Endothelial cell of umbilical vein (primary cell): Measurements from ENCODE around the gene C12orf60.

ENCODE experiments used
- EZH2 ChIP-seq: IDR thresholded peaks from 2 replicates; pipeline ENCODE4 v1.6.1; 2012; ENCODE audit warnings: borderline replicate concordance, low read depth, mild to moderate bottlenecking, moderate library complexity, low read length, inconsistent platforms; ENCODE audit not compliant: severe bottlenecking
- FOS ChIP-seq: IDR thresholded peaks from 2 replicates; pipeline ENCODE4 v1.6.1; 2011; ENCODE audit warnings: mild to moderate bottlenecking, low read length, moderate library complexity, borderline replicate concordance; ENCODE audit not compliant: insufficient read depth
- GATA2 ChIP-seq: IDR thresholded peaks from 2 replicates; pipeline ENCODE4 v1.7.0; 2011; ENCODE audit warnings: low read depth, mild to moderate bottlenecking, moderate library complexity, mixed read lengths, low read length; ENCODE audit not compliant: insufficient read length, insufficient read depth
- JUN ChIP-seq: IDR thresholded peaks from 2 replicates; pipeline ENCODE4 v1.6.1; 2011; ENCODE audit warnings: borderline replicate concordance, low read depth; ENCODE audit not compliant: insufficient read length, insufficient read depth
- POLR2A ChIP-seq: IDR thresholded peaks from 2 replicates; pipeline ENCODE4 v1.6.1; 2012; ENCODE audit warnings: low read depth, mild to moderate bottlenecking, control low read depth, low read length
- TF ChIP-seq, protein P1 (sequence below), 2 donors: IDR thresholded peaks; 1 replicate in 1 of 2; 2 replicates in 1 of 2; pipeline ENCODE4 v1.5.1; 2011; ENCODE audit warnings: low read length in 2 of 2, mild to moderate bottlenecking in 2 of 2, moderate library complexity in 2 of 2, control low read depth in 1 of 2, inconsistent platforms in 1 of 2, low read depth in 1 of 2; ENCODE audit not compliant: insufficient read depth in 1 of 2; ENCODE audit errors: extremely low read depth in 1 of 2
- TF ChIP-seq, protein P2 (sequence below): IDR thresholded peaks from 2 replicates; pipeline ENCODE4 v1.6.1; 2011; ENCODE audit not compliant: insufficient read depth, insufficient read length

DNA sequence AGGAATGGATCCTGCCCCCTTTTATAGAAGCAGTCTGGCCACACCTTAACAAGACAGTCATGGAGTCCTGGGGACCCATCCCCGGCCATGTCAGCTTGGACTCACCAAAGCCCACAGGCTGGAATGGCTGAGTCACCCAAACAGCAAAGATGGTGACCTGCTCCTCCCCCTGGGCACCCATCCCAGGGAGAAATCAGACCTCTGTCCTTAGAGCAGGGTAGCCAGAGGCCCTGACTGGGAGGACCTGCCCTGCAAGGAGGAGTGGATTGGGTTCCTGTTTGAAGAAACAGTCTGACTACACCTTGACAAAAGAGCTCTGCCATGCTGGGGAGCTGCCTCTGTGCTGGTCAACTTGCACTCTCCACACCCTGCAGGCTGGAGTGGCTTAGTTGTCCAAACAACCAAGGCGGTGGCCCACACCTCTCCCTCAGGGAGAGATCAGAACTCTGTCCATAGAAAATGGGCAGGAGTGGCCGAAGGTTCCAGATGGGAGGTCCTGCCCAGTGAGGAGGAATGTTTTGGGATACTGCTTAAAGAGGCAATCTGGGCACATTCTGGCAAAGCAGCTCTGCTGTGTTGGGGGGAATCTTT lies 65.5 kb downstream of the C12orf60 start:
- TF ChIP-seq POLR2A (no peak), GATA2 (no peak), EZH2 (no peak), FOS (no peak), JUN (no peak)
- TF ChIP-seq, protein P1, sequence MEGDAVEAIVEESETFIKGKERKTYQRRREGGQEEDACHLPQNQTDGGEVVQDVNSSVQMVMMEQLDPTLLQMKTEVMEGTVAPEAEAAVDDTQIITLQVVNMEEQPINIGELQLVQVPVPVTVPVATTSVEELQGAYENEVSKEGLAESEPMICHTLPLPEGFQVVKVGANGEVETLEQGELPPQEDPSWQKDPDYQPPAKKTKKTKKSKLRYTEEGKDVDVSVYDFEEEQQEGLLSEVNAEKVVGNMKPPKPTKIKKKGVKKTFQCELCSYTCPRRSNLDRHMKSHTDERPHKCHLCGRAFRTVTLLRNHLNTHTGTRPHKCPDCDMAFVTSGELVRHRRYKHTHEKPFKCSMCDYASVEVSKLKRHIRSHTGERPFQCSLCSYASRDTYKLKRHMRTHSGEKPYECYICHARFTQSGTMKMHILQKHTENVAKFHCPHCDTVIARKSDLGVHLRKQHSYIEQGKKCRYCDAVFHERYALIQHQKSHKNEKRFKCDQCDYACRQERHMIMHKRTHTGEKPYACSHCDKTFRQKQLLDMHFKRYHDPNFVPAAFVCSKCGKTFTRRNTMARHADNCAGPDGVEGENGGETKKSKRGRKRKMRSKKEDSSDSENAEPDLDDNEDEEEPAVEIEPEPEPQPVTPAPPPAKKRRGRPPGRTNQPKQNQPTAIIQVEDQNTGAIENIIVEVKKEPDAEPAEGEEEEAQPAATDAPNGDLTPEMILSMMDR (IDR thresholded peaks at IDR 0.05; ENCODE audit: extremely low read depth in 1 of 2, insufficient read depth in 1 of 2, low read depth in 1 of 2, low read length in 2 of 2), result no peak
- TF ChIP-seq, protein P2, sequence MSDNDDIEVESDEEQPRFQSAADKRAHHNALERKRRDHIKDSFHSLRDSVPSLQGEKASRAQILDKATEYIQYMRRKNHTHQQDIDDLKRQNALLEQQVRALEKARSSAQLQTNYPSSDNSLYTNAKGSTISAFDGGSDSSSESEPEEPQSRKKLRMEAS, result no peak
